HG03108 (cell line): ENCODE results near the gene KLF15.

Source experiments
- ATAC-seq: cut with Tn5 transposase; IDR thresholded peaks from one replicate; pipeline ENCODE4 v1.9.1; 2021; ENCODE audit warnings: moderate library complexity; ENCODE audit not compliant: unreplicated experiment

KLF15 gene

GRCh38 chr3:126308394-126309125, 48.6 kb downstream of the KLF15 start:
- no peak for ATAC-seq

- ATAC-seq = no peak
These were observed 49.4 kb downstream of the KLF15 start for GRCh38 chr3:126307591-126308393.

GRCh38 chr3:126306888-126307482, 50.2 kb downstream of the KLF15 start:
- ATAC-seq = no peak

- no peak for ATAC-seq
These were observed 50.8 kb downstream of the KLF15 start for GRCh38 chr3:126306397-126306796.

- no peak for ATAC-seq
These were observed 51.8 kb downstream of the KLF15 start for GRCh38 chr3:126305427-126305826.

DNA sequence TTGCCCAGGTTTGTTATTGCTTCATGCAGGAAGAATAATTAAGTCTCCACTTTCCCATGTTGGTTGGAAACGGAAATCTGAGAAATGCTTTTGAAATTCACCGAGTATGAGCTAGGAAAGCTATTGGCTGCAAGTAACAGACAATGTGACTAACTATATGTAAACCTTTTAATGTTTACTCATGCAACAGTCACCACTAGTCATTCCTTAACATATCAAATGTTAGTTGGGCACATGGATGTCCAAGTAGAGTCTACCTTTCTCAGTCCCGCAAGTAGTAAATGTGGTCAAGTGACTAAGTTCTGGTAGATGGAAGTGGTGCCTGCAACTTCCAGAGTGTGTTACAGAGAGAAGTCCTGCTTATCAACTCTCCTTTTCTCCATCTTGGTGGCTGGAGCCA, 52.5 kb downstream of the KLF15 start:
- no peak for ATAC-seq

DNA sequence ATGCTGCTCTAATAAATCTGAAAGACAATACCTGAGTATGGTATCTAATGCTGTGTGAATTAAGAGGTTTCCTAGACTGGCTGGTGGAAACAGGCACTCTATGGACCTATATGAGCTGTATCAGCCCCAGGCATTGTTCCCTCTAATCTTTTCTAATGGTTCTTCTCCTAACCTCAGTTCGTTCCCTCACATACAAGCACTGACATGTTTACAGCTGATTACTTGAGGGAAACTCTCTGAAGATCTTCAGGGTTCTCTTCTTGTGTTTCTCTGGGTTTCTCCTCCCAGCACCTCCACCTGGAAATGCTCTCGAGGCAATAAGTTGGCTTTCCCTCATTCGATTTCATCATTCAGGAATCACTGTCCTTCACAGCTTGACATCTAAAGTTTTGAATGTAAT, 52.9 kb downstream of the KLF15 start:
- ATAC-seq = no peak

DNA sequence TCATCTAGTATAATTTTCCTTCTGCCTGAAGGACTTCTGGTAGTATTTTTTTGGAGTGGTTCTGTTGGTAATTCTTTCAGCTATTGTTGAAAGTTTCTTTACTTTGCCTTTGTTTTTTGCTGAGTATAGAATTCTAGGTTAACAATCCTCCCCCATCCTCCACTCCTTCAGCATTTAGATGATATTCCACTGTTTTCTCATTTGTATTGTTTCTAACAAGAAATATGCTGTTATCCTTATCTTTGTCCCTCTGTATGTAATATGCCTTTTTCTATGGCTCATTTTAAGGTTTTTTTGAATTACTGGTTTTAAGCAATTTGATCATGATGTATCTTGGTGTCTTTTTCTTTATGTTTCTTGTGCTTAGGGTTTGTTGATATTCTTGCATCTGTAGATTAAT, 53.9 kb downstream of the KLF15 start:
- ATAC-seq = no peak

DNA sequence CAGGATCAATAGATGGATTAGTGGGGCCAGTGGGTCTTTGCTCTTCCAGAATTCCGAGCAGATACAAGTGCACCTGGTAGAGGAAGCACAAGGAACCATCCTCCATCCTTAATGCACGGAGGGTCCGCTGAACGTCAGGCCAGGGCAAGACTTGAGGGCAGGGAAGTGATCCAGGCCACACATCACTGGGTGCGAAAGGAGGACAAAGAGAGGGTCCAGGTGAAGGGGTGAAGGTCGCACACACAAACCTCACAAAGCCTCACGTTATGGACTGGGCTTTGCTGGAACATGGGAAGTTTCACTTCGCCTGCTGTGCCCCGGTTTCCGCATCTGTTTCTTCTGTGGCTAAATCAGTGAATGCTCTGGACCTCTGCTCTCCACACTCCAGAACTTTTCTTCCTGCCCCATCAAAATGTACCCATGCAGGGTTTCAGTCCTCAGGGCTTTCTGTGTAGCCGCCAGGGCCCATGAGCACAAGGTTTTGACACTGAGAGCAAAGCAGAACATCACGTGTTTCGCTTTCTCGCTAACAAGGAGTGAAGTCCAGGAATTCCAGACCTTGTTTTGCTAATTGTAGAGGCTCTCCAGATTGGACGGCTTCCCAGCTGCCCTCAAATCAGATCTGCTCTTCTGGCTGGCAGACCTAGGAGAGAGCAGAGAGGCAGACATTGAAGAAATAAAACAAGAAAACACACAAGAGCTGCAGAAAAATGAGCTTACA, 56.3 kb downstream of the KLF15 start:
- no peak for ATAC-seq

GRCh38 chr3:126300001-126300760, 57.0 kb downstream of the KLF15 start:
- ATAC-seq = no peak

GRCh38 chr3:126295407-126295939, 61.7 kb downstream of the KLF15 start:
- ATAC-seq = no peak

- no peak for ATAC-seq
These were observed 62.9 kb downstream of the KLF15 start for GRCh38 chr3:126294211-126294808.

DNA sequence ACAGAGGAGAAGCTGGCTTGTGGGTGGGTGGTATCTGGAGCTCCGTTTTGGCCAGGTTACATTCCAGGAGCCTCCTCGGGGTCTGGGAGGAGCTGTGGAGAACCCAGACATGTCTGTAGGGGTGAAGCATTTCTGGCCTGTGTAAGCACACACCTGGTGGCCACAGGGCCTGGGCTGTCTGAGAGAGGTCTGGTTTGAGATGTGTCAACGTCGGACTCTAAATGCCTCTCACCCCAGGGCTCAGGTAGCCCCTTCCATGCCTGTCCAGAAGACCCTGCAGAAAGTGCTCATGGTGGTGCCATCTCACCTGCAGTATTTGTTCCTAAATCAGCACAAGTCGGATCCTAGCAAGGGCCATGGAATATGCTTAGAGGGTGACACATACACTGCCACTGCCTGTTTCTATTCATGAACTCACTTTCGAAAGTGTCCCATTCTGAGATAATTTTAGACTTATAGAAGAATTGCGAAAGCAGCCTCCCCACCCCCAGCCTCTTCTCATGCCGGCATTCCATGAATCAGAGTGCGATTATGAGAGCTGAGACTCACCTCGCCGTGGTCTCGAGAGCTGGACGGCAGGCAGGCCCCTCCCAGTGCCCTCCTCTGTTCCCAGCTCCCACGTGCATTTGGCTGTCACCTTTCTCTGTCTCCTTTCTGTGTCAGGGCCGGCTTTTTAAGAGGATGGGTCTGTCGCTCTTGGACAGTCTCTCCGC, 63.7 kb downstream of the KLF15 start:
- no peak for ATAC-seq
